HEK293 (cell line): Measurements from ENCODE around the gene C1QTNF12.

Source experiments
- CTCF ChIA-PET: fragments of 350-600 bp; formaldehyde crosslinking; extraction: SDS; loops from one replicate; lab custom pipeline; 2021; ENCODE audit warnings: antibody characterized with exemption; lab: Yijun Ruan, JAX
- POLR2A ChIA-PET: fragments of 300-600 bp; formaldehyde crosslinking; extraction: SDS; loops from one replicate; lab custom pipeline; 2020; ENCODE audit warnings: antibody characterized with exemption, inconsistent platforms; lab: Yijun Ruan, JAX
- H3K27ac ChIP-seq: fragments of 200-500 bp; sonication (Bioruptor generic); 2 replicates; pipeline ENCODE4 v1.5.1; 2014; ENCODE audit warnings: low read depth, low read length, control low read depth, inconsistent platforms; ENCODE audit errors: extremely low read depth
- H3K36me3 ChIP-seq, 2 experiments: fragments of 200-500 bp in 1 of 2; sonication (Bioruptor generic) in 1 of 2; 1 replicate in 1 of 2; 2 replicates in 1 of 2; pipeline ENCODE4 v1.5.1; 2014 to 2017; ENCODE audit warnings: inconsistent platforms in 2 of 2, low read length in 2 of 2; ENCODE audit not compliant: control insufficient read depth in 2 of 2, insufficient read depth in 1 of 2
- H3K4me1 ChIP-seq: fragments of 200-500 bp; sonication (Bioruptor generic); 2 replicates; pipeline ENCODE4 v1.5.1; 2014; ENCODE audit warnings: mild to moderate bottlenecking, low read length, inconsistent platforms; ENCODE audit not compliant: control insufficient read depth, insufficient read depth
- H3K4me3 ChIP-seq: 2 replicates; pipeline ENCODE4 v1.5.1; 2011; ENCODE audit warnings: low read depth, mild to moderate bottlenecking, control low read depth, low read length, moderate library complexity
- H3K9me3 ChIP-seq: fragments of 200-500 bp; sonication (Bioruptor generic); 2 replicates; pipeline ENCODE4 v1.5.1; 2014; ENCODE audit warnings: low read depth, low read length, inconsistent platforms; ENCODE audit not compliant: control insufficient read depth, insufficient read depth
- HOXC10 ChIP-seq: sonication (generic); formaldehyde crosslinking; IDR thresholded peaks from 2 replicates; pipeline ENCODE4 v1.8.1; 2023; ENCODE audit warnings: mild to moderate bottlenecking, missing genetic modification reagents
- INSM2 ChIP-seq: fragments of 450-650 bp; formaldehyde crosslinking; IDR thresholded peaks from 2 replicates; pipeline ENCODE4 v1.5.1; 2016; ENCODE audit warnings: missing biosample characterization, missing genetic modification characterization
- OSR2 ChIP-seq: fragments of 450-650 bp; formaldehyde crosslinking; IDR thresholded peaks from 2 replicates; pipeline ENCODE4 v1.5.1; 2016; ENCODE audit warnings: missing biosample characterization, missing genetic modification characterization
- OVOL3 ChIP-seq: fragments of 450-650 bp; formaldehyde crosslinking; IDR thresholded peaks from 2 replicates; pipeline ENCODE4 v1.5.1; 2016; ENCODE audit warnings: missing biosample characterization, missing genetic modification characterization
- RBAK ChIP-seq: fragments of 450-650 bp; formaldehyde crosslinking; IDR thresholded peaks from 2 replicates; pipeline ENCODE4 v1.5.1; 2016; ENCODE audit warnings: missing biosample characterization, missing genetic modification characterization
- SP3 ChIP-seq: fragments of 450-650 bp; formaldehyde crosslinking; IDR thresholded peaks from 2 replicates; pipeline ENCODE4 v1.5.1; 2016; ENCODE audit warnings: missing biosample characterization, missing genetic modification characterization
- TSHZ1 ChIP-seq: fragments of 450-650 bp; formaldehyde crosslinking; IDR thresholded peaks from 2 replicates; pipeline ENCODE4 v1.5.1; 2016; ENCODE audit warnings: missing biosample characterization, missing genetic modification characterization, borderline replicate concordance
- ZBTB7A ChIP-seq: fragments of 450-650 bp; formaldehyde crosslinking; IDR thresholded peaks from 2 replicates; pipeline ENCODE4 v1.5.1; 2016; ENCODE audit warnings: low read depth, missing biosample characterization, missing genetic modification characterization
- ZBTB8A ChIP-seq: fragments of 450-650 bp; formaldehyde crosslinking; IDR thresholded peaks from 2 replicates; pipeline ENCODE4 v1.5.1; 2016; ENCODE audit warnings: missing biosample characterization, missing genetic modification characterization
- ZNF114 ChIP-seq: fragments of 450-650 bp; formaldehyde crosslinking; IDR thresholded peaks from 2 replicates; pipeline ENCODE4 v1.5.0; 2017; ENCODE audit warnings: missing biosample characterization, missing genetic modification characterization
- ZNF146 ChIP-seq: fragments of 450-650 bp; formaldehyde crosslinking; IDR thresholded peaks from 2 replicates; pipeline ENCODE4 v1.5.1; 2016; ENCODE audit warnings: missing biosample characterization, missing genetic modification characterization
- ZNF16 ChIP-seq: fragments of 450-650 bp; formaldehyde crosslinking; IDR thresholded peaks from 2 replicates; pipeline ENCODE4 v1.5.1; 2016; ENCODE audit warnings: low read depth, missing biosample characterization, missing genetic modification characterization
- ZNF202 ChIP-seq: fragments of 450-650 bp; formaldehyde crosslinking; IDR thresholded peaks from 2 replicates; pipeline ENCODE4 v1.5.1; 2016; ENCODE audit warnings: missing biosample characterization, missing genetic modification characterization, borderline replicate concordance
- ZNF221 ChIP-seq: fragments of 450-650 bp; formaldehyde crosslinking; IDR thresholded peaks from 2 replicates; pipeline ENCODE4 v1.5.1; 2017; ENCODE audit warnings: missing biosample characterization, missing genetic modification characterization, borderline replicate concordance
- ZNF280C ChIP-seq: fragments of 450-650 bp; formaldehyde crosslinking; IDR thresholded peaks from 2 replicates; pipeline ENCODE4 v1.5.1; 2016; ENCODE audit warnings: missing biosample characterization, missing genetic modification characterization
- ZNF292 ChIP-seq: fragments of 450-650 bp; formaldehyde crosslinking; IDR thresholded peaks from 2 replicates; pipeline ENCODE4 v1.5.1; 2016; ENCODE audit warnings: low read depth, missing biosample characterization, missing genetic modification characterization, borderline replicate concordance
- ZNF354C ChIP-seq: fragments of 450-650 bp; formaldehyde crosslinking; IDR thresholded peaks from 2 replicates; pipeline ENCODE4 v1.5.1; 2016; ENCODE audit warnings: missing biosample characterization, missing genetic modification characterization, low read depth, borderline replicate concordance
- ZNF426 ChIP-seq: fragments of 450-650 bp; formaldehyde crosslinking; IDR thresholded peaks from 2 replicates; pipeline ENCODE4 v1.5.1; 2017; ENCODE audit warnings: missing biosample characterization, missing genetic modification characterization, mild to moderate bottlenecking, inconsistent platforms, moderate library complexity
- ZNF518A ChIP-seq: fragments of 450-650 bp; formaldehyde crosslinking; conservative IDR thresholded peaks from 2 replicates; pipeline ENCODE4 v1.5.1; 2016; ENCODE audit warnings: low read depth, missing biosample characterization, missing genetic modification characterization
- ZNF585B ChIP-seq: fragments of 450-650 bp; formaldehyde crosslinking; IDR thresholded peaks from 2 replicates; pipeline ENCODE4 v1.5.1; 2016; ENCODE audit warnings: missing biosample characterization, missing genetic modification characterization
- ZNF600 ChIP-seq: fragments of 450-650 bp; formaldehyde crosslinking; IDR thresholded peaks from 2 replicates; pipeline ENCODE4 v1.5.1; 2016; ENCODE audit warnings: missing biosample characterization, missing genetic modification characterization
- ZNF776 ChIP-seq: fragments of 450-650 bp; formaldehyde crosslinking; IDR thresholded peaks from 2 replicates; pipeline ENCODE4 v1.5.0; 2017; ENCODE audit warnings: missing biosample characterization, missing genetic modification characterization, borderline replicate concordance

The C1QTNF12 gene

GRCh38 chr1:1226566-1227362 lies 19.8 kb downstream of the C1QTNF12 start:
- H3K9me3 ChIP-seq, result no peaks in the 10 kb centered on the region
- ChIA-PET POLR2A (interaction anchor here (1.2 kb wide), 1 partner anchor 12 kb away, joined by 4 read pairs; no protein-coding TSS in a partner anchor), CTCF (no interaction called here)
- H3K4me1 ChIP-seq, result no peaks in the 10 kb centered on the region
- H3K36me3 ChIP-seq, result peaks cover 1 to 82% of the 10 kb centered on the region in 2 experiments; a peak in 2 of 3 replicates
- no peak for TF ChIP-seq ZNF776
- TF ChIP-seq ZBTB7A (tag by site-specific recombination), result no peak
- TF ChIP-seq ZNF426 (tag by site-specific recombination), result no peak
- TF ChIP-seq ZNF221 (tag by site-specific recombination), result no peak
- TF ChIP-seq ZNF354C (tag by site-specific recombination), result no peak
- TF ChIP-seq ZNF585B, result no peak
- no peak for TF ChIP-seq SP3
- no peak for TF ChIP-seq TSHZ1
- TF ChIP-seq ZNF16 (tag by site-specific recombination), result no peak
- TF ChIP-seq HOXC10 (CRISPR knock-in tag), result no peak
- no peak for TF ChIP-seq OVOL3 (tag by site-specific recombination)
- no peak for TF ChIP-seq OSR2 (tag by site-specific recombination)
- TF ChIP-seq RBAK (tag by site-specific recombination), result no peak
- TF ChIP-seq ZNF146 (tag by site-specific recombination), result no peak
- TF ChIP-seq, all 188 proteins: peak for 0
- Histone ChIP-seq H3K4me3 (no peak overlapping the region), H3K27ac (no peak overlapping the region)

- no peaks in the 10 kb centered on the region for H3K9me3 ChIP-seq
- no peak overlapping the region for H3K4me3 ChIP-seq
- H3K36me3 ChIP-seq, result peaks cover 4 to 90% of the 10 kb centered on the region in 2 experiments; a peak in 2 of 3 replicates
- CTCF ChIA-PET, result interaction anchor here (1.8 kb wide), 1 partner anchor 103 kb away, joined by 5 read pairs; no protein-coding TSS in a partner anchor
- POLR2A ChIA-PET, result interaction anchor here (1.2 kb wide), 1 partner anchor 11 kb away, joined by 4 read pairs; no protein-coding TSS in a partner anchor
- no peaks in the 10 kb centered on the region for H3K4me1 ChIP-seq
- no peak overlapping the region for H3K27ac ChIP-seq
- no peak for TF ChIP-seq ZNF292 (tag by site-specific recombination)
- TF ChIP-seq ZNF202 (tag by site-specific recombination), result no peak
- TF ChIP-seq ZNF600 (tag by site-specific recombination), result no peak
- no peak for TF ChIP-seq INSM2 (tag by site-specific recombination)
- TF ChIP-seq ZBTB8A, result no peak
- no peak for TF ChIP-seq ZBTB7A (tag by site-specific recombination)
- no peak for TF ChIP-seq ZNF114
- no peak for TF ChIP-seq ZNF280C (tag by site-specific recombination)
- TF ChIP-seq ZNF518A, result no peak
Measured at GRCh38 chr1:1225913-1226312, 20.6 kb downstream of the C1QTNF12 start.
